Fibroblast of mammary gland (primary cell): ENCODE results near the gene SLC9A8.

Source experiments
- DNase-seq: peaks from one replicate; pipeline ENCODE4 v3.0.0-alpha.2; 2010; ENCODE audit warnings: low read depth
- H3K4me3 ChIP-seq: 2 replicates; pipeline ENCODE4 v1.5.1; 2011; ENCODE audit warnings: low read depth, mild to moderate bottlenecking, low read length, moderate library complexity; ENCODE audit not compliant: control insufficient read depth
- TF ChIP-seq, protein P1 (sequence below): conservative IDR thresholded peaks from 2 replicates; pipeline ENCODE4 v1.5.1; 2011; ENCODE audit warnings: low read depth, low read length, inconsistent platforms; ENCODE audit not compliant: control insufficient read depth, insufficient read depth

The SLC9A8 gene

DNA sequence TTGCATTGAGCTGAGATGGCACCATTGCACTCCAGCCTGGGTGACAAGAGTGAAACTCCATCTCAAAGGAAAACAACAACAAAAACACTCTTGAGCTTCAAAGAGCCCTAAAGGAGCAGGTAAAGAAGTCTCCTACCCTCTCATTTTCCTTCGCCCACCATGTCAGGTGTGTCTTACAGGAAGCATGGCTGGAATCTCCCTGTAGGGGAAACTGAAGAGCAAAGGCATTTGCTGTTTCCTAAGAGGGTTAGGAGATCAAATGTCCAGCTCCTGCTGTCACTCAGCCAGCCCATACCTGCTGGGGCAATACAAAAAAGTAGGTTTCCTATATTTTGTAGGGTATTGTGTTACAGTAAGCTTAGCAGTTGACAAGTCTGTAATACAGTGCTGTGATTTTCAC lies 59.4 kb downstream of the SLC9A8 start:
- no peak overlapping the region for H3K4me3 ChIP-seq
- DNase-seq: no peak
- TF ChIP-seq, protein P1, sequence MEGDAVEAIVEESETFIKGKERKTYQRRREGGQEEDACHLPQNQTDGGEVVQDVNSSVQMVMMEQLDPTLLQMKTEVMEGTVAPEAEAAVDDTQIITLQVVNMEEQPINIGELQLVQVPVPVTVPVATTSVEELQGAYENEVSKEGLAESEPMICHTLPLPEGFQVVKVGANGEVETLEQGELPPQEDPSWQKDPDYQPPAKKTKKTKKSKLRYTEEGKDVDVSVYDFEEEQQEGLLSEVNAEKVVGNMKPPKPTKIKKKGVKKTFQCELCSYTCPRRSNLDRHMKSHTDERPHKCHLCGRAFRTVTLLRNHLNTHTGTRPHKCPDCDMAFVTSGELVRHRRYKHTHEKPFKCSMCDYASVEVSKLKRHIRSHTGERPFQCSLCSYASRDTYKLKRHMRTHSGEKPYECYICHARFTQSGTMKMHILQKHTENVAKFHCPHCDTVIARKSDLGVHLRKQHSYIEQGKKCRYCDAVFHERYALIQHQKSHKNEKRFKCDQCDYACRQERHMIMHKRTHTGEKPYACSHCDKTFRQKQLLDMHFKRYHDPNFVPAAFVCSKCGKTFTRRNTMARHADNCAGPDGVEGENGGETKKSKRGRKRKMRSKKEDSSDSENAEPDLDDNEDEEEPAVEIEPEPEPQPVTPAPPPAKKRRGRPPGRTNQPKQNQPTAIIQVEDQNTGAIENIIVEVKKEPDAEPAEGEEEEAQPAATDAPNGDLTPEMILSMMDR: no peak

DNA sequence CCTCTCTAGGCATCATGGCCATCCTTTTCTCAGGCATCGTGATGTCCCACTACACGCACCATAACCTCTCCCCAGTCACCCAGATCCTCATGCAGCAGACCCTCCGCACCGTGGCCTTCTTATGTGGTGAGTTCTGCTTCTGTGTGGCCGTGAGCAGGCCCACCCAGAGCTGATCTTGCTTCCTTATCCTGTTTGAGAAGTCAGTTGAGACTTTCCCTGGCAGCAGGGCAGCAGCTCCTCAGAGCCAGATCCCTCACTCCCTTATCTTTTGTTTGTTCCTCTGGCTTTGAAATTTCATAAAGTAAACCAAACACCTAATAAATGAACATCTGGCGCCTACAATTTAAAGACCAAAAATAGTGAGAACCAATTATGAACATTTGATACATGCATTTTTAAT lies 62.1 kb downstream of the SLC9A8 start:
- no peak overlapping the region for H3K4me3 ChIP-seq
- TF ChIP-seq, protein P1: no peak
- DNase-seq: no peak

DNA sequence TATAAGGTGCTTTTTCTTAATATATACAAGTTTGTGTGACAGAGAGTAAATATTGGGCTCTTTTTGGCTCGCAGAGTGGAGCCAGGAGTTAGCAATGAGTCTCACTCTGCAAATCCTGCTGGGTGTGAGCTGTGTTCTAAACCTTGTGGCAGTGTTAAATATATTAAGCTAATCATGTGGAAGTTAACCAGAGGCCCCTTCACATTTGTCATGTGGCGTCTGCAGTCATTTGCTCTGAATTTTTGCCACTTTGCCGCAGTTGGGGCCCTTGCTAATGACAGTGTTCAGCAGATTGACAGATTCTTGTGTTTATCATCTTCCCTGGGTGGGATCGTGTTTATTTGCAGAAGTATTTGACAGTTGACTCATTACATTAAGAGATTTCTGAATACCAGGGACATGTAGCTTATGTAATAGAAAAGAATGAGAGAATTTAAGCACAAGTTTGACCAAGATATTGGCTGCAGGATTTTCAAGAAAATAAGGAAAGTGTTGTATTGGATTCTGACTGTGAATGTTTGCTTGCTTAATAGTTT lies 64.8 kb downstream of the SLC9A8 start:
- no peak for DNase-seq

DNA sequence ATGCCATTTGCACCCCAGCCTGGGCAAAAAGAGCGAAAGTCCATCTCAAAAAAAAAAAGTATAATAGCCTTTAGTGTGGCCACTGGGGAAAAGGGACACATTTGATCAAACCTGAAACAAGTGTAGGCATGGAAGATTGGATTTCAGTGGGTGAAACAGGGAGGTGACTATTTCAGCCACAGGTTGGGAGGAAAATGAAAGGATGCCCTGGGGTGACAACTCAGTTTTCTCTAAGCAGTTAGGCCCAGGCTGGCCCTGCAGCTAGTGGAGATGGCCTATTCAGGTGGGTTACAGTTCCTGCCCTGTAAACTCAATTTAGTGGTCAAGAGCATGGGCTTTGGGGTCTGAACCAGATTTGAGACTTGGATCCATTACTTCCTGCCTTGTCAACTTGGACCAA lies 66.3 kb downstream of the SLC9A8 start:
- TF ChIP-seq, protein P1: no peak
- no peak for DNase-seq
- H3K4me3 ChIP-seq: no peak overlapping the region

More for the DNA sequence above, 64.8 kb downstream of the SLC9A8 start:
- H3K4me3 ChIP-seq: no peak overlapping the region
- TF ChIP-seq, protein P1: no peak

DNA sequence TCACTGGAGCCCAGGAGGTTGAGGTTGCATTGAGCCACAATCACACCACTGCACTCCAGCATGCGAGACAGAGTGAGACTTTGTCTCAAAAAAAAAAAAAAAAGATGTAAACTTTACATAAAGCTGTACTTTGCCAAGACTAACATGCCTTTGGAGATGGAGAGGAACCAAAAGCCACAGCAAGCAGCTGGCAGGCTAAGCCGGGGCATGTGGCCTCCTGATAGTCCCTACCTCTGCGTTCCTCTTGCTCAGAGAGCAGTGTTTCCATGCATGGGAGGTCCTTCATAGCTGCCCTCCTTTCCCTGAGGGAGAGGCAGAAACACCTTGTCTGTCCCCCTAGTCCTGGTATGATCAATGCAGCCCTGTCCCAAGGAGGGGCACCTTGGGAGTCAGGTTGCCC lies 67.5 kb downstream of the SLC9A8 start:
- no peak overlapping the region for H3K4me3 ChIP-seq
- no peak for DNase-seq
- TF ChIP-seq, protein P1: no peak

DNA sequence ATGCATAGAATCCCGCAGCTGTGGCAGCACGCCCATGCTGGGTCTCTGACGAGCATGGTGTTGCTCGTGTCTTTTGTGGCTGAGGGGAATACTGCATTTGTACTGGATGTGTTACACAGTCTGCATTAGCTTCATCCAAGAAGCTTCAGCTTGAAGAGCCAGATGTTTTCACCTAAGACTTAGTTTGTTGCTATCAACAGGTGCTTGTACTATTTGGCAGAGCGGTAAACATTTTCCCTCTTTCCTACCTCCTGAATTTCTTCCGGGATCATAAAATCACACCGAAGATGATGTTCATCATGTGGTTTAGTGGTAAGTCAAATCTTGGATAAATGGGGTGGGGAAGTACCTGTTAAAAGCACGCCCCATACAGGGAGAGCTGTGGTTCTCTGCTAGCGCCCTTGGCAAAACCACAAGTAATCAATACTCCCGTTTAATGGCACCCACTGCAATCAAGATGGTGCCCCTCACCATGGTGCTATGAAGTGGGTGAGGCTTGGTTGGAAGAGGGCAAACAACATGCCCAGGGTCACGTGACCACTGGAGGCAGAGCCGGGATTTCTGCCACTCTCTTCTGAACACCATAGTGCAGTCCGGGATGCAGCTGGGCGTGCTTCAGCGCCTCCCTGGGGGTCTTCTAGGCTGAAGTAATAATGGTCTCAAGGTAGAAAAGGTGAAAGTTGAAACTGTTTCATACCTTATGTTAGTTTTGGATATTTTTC lies 68.3 kb downstream of the SLC9A8 start:
- TF ChIP-seq, protein P1: no peak
- H3K4me3 ChIP-seq: no peak overlapping the region
- DNase-seq: no peak
